Sciatic nerve (tissue), 2 donors: Measurements from ENCODE around the gene PPP1R1B. TPM values are rescaled to one million over a fixed set of nuclear protein-coding genes. Genes with fewer than 3 reads are reported as not detected.
A peak's percentile ranks its signal among the peaks of the same experiment; 100 is the strongest.

Source experiments
- ATAC-seq: fragments of 200-7000 bp; cut with Tn5 transposase; one replicate; pipeline ENCODE4 v1.9.1; 2020; ENCODE audit warnings: mild to moderate bottlenecking, moderate library complexity
- DNase-seq: peaks from one replicate; pipeline ENCODE4 v3.0.0-alpha.2; 2020; ENCODE audit warnings: low spot score
- intact Hi-C: fragments of 100-400 bp; cut with DNase I; formaldehyde crosslinking; loops from one replicate; pipeline ENCODE4 v1.14.2; 2022
- total RNA-seq: library from RNA; stranded (reverse); fragmentation: NEBNext Ultra II Directional; extraction: Animal tissue kit (Norgen Biotek cat#: 25700); gene quantifications from one replicate; pipeline ENCODE4 v1.2.1, GENCODE V29; 2021
- donor health status: DM: no; HTN: no; CAD: no.
- donor health status: DM: no; HTN: no; CAD: no.

The PPP1R1B gene
- total RNA-seq, 1 donor from 2014 or later, result 3.3 TPM

- DNase-seq, result no peak
- no peak for ATAC-seq
- intact Hi-C loops, result no loop called here
Observed at GRCh38 chr17:39661744-39662541, 35.2 kb downstream of the PPP1R1B start.

DNA sequence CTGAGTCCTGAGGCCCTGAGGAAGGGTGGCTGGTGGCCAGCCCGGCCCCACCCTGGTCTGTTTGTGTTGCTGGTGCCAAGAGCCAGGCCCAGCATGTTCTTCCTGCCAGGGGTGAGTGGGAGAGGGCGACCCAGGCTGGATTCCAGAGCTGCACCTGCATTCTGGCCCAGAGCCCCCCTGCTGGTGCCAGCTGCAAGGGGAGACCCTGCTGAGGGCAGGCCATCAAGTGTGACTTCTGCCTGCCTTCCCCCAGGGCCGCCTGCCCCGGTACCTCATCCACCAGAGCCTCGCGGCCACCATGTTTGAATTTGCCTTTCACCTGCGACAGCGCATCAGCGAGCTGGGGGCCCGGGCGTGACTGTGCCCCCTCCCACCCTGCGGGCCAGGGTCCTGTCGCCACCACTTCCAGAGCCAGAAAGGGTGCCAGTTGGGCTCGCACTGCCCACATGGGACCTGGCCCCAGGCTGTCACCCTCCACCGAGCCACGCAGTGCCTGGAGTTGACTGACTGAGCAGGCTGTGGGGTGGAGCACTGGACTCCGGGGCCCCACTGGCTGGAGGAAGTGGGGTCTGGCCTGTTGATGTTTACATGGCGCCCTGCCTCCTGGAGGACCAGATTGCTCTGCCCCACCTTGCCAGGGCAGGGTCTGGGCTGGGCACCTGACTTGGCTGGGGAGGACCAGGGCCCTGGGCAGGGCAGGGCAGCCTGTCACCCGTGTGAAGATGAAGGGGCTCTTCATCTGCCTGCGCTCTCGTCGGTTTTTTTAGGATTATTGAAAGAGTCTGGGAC, 36.0 kb downstream of the PPP1R1B start:
- no peak for DNase-seq
- ATAC-seq, result no peak
- intact Hi-C loops, result no loop called here

GRCh38 chr17:39663340-39663687, 36.6 kb downstream of the PPP1R1B start:
- no peak for DNase-seq
- no peak for ATAC-seq
- intact Hi-C loops, result no loop called here

DNA sequence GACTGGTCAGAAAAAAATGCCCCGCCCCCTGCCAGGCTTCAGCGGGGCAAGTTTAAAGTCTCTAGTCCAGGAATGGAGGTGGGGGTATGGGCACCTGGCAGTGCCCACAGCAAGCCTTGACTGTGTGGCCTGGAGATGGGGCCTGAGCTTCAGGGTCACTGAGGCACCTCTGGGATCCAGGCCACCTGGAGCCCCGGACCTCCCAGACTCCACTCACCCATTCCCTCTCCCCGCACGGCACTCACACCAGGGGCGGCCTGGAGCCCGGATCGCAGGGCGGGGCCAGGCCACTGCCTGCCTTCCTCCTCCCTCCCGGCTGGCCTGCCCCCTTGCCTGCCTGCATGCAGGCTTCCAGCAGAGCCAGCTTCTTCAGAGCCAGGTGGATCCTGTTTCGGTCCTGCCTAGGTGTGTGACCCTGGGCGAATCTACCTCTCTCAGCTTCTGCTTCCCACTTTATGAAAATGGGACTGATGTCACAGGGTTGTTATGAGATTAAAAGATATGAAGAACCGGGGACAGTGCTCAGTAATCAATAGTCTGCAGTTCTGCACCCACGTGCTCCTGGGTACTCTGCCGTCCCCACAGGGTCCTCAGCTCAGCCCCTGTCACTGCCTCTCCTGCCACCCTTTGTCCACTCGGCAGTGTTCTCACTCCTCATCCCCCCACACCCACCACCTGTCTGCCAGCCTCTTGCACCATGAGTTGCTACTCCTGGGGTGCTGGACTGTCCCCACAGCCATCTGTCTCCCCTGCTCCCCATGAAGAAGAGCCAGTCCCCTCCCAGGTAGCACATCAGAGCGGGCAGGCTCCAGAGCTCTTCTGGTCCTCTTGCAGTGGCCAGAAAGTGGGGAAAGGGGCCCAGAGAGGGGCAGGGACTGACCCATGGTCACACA, 37.2 kb downstream of the PPP1R1B start:
- DNase-seq (no peak), ATAC-seq (no peak)
- intact Hi-C loops, result no loop called here

- intact Hi-C loops, result no loop called here
- DNase-seq (no peak), ATAC-seq (no peak)
Observed at GRCh38 chr17:39664581-39665561, 38.1 kb downstream of the PPP1R1B start, which contains the start of gene TCAP. TSS of gene TCAP (plus strand) at chr17:39665349. CDS start at chr17:39665360, 11 bp downstream.

DNA sequence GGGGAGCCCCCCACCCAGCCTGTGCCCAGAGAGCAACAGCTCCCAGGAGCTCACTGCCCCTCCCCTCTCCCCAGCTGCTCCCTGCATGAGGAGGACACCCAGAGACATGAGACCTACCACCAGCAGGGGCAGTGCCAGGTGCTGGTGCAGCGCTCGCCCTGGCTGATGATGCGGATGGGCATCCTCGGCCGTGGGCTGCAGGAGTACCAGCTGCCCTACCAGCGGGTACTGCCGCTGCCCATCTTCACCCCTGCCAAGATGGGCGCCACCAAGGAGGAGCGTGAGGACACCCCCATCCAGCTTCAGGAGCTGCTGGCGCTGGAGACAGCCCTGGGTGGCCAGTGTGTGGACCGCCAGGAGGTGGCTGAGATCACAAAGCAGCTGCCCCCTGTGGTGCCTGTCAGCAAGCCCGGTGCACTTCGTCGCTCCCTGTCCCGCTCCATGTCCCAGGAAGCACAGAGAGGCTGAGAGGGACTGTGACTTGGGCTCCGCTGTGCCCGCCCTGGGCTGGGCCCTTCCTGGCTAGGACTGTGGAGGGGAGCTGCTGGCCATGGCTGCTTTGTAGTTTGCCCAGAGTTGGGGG, 39.0 kb downstream of the PPP1R1B start:
- intact Hi-C loops, result no loop called here
- ATAC-seq (peak; percentile 1), DNase-seq (no peak)

DNA sequence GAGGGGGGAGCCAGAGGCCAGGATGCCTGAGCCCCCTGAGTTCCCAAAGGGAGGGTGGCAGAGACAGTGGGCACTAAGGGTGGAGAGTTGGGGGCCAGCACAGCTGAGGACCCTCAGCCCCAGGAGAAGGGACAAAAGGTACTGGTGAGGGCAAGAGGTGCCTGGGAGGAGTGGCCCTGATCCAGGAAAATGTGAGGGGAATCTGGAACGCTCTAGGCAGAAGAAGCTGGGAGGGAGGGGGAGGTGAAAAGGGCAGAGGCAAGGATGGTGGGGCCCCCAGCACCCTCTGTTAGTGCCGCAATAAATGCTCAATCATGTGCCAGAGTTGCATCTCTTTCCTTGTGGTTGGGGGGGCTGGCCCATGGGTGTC, 39.5 kb downstream of the PPP1R1B start:
- ATAC-seq (no peak), DNase-seq (no peak)
- intact Hi-C loops, result no loop called here

DNA sequence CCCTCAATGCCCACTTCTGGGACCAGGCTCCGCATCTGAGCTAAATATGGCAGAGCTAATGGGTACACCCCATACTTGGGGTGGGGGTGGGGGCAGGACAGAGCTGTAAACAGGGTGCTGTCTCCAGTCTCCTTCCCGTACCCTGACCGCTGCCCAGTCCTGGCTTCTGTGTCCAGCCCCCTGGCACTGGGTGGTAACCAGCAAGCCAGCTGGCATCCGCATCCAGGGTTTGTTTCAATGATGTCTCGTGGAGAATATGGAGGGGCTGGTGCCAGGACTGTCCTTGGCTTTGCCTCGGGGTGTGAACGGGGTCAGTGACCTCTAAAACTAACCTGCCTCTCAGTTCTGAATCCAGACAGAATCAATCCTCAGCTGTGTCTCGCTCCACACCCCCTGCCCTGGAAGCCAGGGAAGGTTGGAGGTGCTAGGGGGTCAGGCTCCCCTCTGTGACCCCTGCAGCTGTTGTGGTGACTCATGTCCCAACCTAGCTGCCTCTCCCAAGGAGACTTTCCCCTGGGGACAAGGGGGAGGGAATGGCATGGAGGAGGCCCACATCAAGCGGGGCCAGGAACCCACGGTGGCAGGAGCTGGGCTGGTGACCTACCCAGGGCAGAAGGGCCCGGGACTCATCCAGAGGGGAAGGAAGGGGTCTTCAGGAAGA, 40.0 kb downstream of the PPP1R1B start:
- DNase-seq (no peak), ATAC-seq (peak; percentile 9)
- intact Hi-C loops, result no loop called here

- peak; percentile 8 for ATAC-seq
- intact Hi-C loops, result no loop called here
- DNase-seq, result no peak
Observed at GRCh38 chr17:39667262-39667944, 40.7 kb downstream of the PPP1R1B start.

- intact Hi-C loops, result no loop called here
- DNase-seq (peak; percentile 82), ATAC-seq (peak; percentile 20)
Observed at GRCh38 chr17:39667945-39668924, 41.5 kb downstream of the PPP1R1B start, which contains the start of gene PNMT. TSS of gene PNMT (plus strand) at chr17:39668453. CDS start at chr17:39668476, 23 bp downstream.

- no peak for DNase-seq
- intact Hi-C loops, result loop anchor here (5.0 kb wide), 1 partner anchor 48 kb away; no protein-coding TSS in a partner anchor
- no peak for ATAC-seq
Observed at GRCh38 chr17:39669897-39670735, 43.4 kb downstream of the PPP1R1B start.

GRCh38 chr17:39670746-39671145, 44.0 kb downstream of the PPP1R1B start:
- DNase-seq, result no peak
- intact Hi-C loops, result loop anchor here (5.0 kb wide), 1 partner anchor 48 kb away; no protein-coding TSS in a partner anchor
- no peak for ATAC-seq

DNA sequence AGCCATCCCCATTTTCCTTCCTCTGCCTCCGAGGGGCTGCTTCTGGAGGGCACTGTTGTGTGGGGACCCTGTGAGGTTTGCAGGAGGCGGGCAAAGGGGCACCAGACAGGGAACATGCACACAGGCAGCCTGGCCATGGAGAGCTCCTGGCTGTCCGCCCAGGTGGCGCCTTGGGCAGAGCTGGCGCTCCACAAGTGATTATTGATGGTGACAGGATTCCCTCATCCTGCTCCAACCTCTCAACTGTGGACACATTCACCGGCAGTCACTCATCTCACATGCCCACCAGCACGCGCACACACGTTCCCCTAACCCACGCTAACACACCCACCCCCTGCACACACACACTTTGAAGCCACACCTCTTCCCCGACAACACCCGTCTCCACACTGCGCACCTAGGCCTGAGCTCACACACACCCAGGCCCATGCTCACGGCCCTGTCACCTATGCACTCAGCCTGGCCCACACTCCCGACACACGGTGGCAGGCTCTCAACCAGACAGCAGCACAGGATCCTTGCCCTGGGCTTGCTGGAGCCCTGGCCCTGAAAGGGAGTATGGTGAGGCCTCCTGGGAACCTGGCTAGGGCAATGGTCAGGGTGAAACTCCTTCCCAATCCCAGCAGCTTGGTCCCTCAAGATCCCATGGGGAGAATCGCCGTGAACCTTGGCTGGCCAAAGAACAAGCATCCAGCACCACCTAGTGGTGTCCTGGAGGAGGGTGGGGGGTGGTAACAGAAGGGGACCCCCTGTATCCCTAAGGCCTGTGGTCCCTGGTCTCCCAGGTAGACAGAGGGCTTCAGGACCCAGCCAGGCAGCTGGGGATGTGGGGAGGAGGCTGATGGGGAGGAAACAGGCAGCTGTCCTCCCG, 45.1 kb downstream of the PPP1R1B start:
- intact Hi-C loops, result loop anchor here (5.0 kb wide), 1 partner anchor 50 kb away; no protein-coding TSS in a partner anchor
- DNase-seq, result no peak
- ATAC-seq, result no peak
